H9 (cell line): ENCODE data around the gene C1orf116. TPM values are rescaled to one million over a fixed set of nuclear protein-coding genes. Genes with fewer than 3 reads are reported as not detected.

ENCODE experiments used
- DNase-seq: peaks from one replicate; pipeline ENCODE4 v3.0.0-alpha.2; 2017
- H2AFZ ChIP-seq: one replicate; pipeline ENCODE4 v1.6.1; 2013; ENCODE audit warnings: mild to moderate bottlenecking, low read length, control low read depth, moderate library complexity
- H2AK5ac ChIP-seq: 2 replicates; pipeline ENCODE4 v1.6.1; 2013; ENCODE audit warnings: low read length, control low read depth, mixed read lengths; ENCODE audit not compliant: insufficient read length
- H2BK120ac ChIP-seq: one replicate; pipeline ENCODE4 v1.6.1; 2013; ENCODE audit warnings: low read depth, mild to moderate bottlenecking, low read length, control low read depth, inconsistent platforms; ENCODE audit not compliant: poor library complexity, severe bottlenecking
- H2BK12ac ChIP-seq: 2 replicates; pipeline ENCODE4 v1.6.1; 2013; ENCODE audit warnings: low read length, control low read depth, mixed read lengths, low read depth; ENCODE audit not compliant: insufficient read length
- H2BK15ac ChIP-seq: 2 replicates; pipeline ENCODE4 v1.6.1; 2013; ENCODE audit warnings: low read depth, low read length, control low read depth
- H2BK20ac ChIP-seq: one replicate; pipeline ENCODE4 v1.6.1; 2013; ENCODE audit warnings: low read depth, mild to moderate bottlenecking, low read length, control low read depth, inconsistent platforms; ENCODE audit not compliant: poor library complexity, severe bottlenecking
- H2BK5ac ChIP-seq: 2 replicates; pipeline ENCODE4 v1.6.1; 2013; ENCODE audit warnings: low read length, control low read depth, mixed read lengths; ENCODE audit not compliant: insufficient read length
- H3K14ac ChIP-seq: 2 replicates; pipeline ENCODE4 v1.6.1; 2013; ENCODE audit warnings: low read length, control low read depth; ENCODE audit not compliant: insufficient read depth
- H3K18ac ChIP-seq: 2 replicates; pipeline ENCODE4 v1.6.1; 2013; ENCODE audit warnings: low read depth, mild to moderate bottlenecking, mixed read lengths, low read length, control low read depth; ENCODE audit not compliant: insufficient read length
- H3K23ac ChIP-seq: 2 replicates; pipeline ENCODE4 v1.6.1; 2013; ENCODE audit warnings: low read length, control low read depth, mixed read lengths, low read depth; ENCODE audit not compliant: insufficient read length
- H3K23me2 ChIP-seq: 2 replicates; pipeline ENCODE4 v1.6.1; 2013; ENCODE audit warnings: low read depth, mild to moderate bottlenecking, mixed read lengths, low read length, control low read depth; ENCODE audit not compliant: insufficient read length, poor library complexity, severe bottlenecking
- H3K27ac ChIP-seq: 2 replicates; pipeline ENCODE4 v1.5.1; 2013; ENCODE audit warnings: low read length, control low read depth, mixed read lengths, low read depth; ENCODE audit not compliant: insufficient read length
- H3K27me3 ChIP-seq: 2 replicates; pipeline ENCODE4 v1.6.1; 2013; ENCODE audit warnings: low read length, control low read depth, inconsistent platforms; ENCODE audit not compliant: insufficient read depth
- H3K4ac ChIP-seq: 2 replicates; pipeline ENCODE4 v1.6.1; 2013; ENCODE audit warnings: low read depth, mild to moderate bottlenecking, control low read depth, inconsistent platforms, low read length, moderate library complexity
- H3K4me1 ChIP-seq: 2 replicates; pipeline ENCODE4 v1.6.1; 2013; ENCODE audit warnings: low read length, control low read depth, inconsistent platforms; ENCODE audit not compliant: insufficient read depth
- H3K4me2 ChIP-seq: 2 replicates; pipeline ENCODE4 v1.6.1; 2013; ENCODE audit warnings: low read length, control low read depth, mixed read lengths; ENCODE audit not compliant: insufficient read length, insufficient read depth
- H3K56ac ChIP-seq: 2 replicates; pipeline ENCODE4 v1.6.1; 2013; ENCODE audit warnings: low read depth, mild to moderate bottlenecking, mixed read lengths, low read length, control low read depth; ENCODE audit not compliant: insufficient read length
- H3K79me1 ChIP-seq: 2 replicates; pipeline ENCODE4 v1.6.1; 2013; ENCODE audit warnings: low read depth, mild to moderate bottlenecking, moderate library complexity, low read length, control low read depth, inconsistent platforms; ENCODE audit not compliant: insufficient read depth, poor library complexity, severe bottlenecking
- H3K79me2 ChIP-seq: 2 replicates; pipeline ENCODE4 v1.6.1; 2013; ENCODE audit warnings: low read length, control low read depth, inconsistent platforms; ENCODE audit not compliant: insufficient read depth
- H3K9ac ChIP-seq: 2 replicates; pipeline ENCODE4 v1.6.1; 2013; ENCODE audit warnings: low read length, control low read depth, mixed read lengths; ENCODE audit not compliant: insufficient read length; ENCODE audit errors: extremely low read depth
- H3K9me3 ChIP-seq: one replicate; pipeline ENCODE4 v1.6.1; 2013; ENCODE audit warnings: low read depth, low read length, inconsistent platforms; ENCODE audit not compliant: control insufficient read depth
- H3T11ph ChIP-seq: one replicate; pipeline ENCODE4 v1.6.1; 2013; ENCODE audit warnings: mild to moderate bottlenecking, low read length, control low read depth, inconsistent platforms
- H4K20me1 ChIP-seq: one replicate; pipeline ENCODE4 v1.6.1; 2013; ENCODE audit not compliant: control insufficient read depth, insufficient read length, insufficient read depth
- H4K5ac ChIP-seq: 2 replicates; pipeline ENCODE4 v1.6.1; 2013; ENCODE audit warnings: low read depth, mild to moderate bottlenecking, mixed read lengths, low read length, control low read depth; ENCODE audit not compliant: insufficient read length
- H4K8ac ChIP-seq: replicated peaks from 2 replicates; pipeline ENCODE4 v1.6.1; 2013; ENCODE audit warnings: low read length, control low read depth, mixed read lengths, low read depth; ENCODE audit not compliant: insufficient read length
- H4K91ac ChIP-seq: 2 replicates; pipeline ENCODE4 v1.6.1; 2013; ENCODE audit warnings: low read depth, mild to moderate bottlenecking, moderate library complexity, mixed read lengths, low read length, control low read depth; ENCODE audit not compliant: insufficient read length
- H3K27ac Mint-ChIP-seq, 3 experiments: 2 replicates in 2 of 3; 3 replicates in 1 of 3; pipeline ENCODE4 v1.8.0; 2020 to 2021; ENCODE audit warnings: mixed read lengths in 3 of 3, mild to moderate bottlenecking in 1 of 3, moderate library complexity in 1 of 3
- H3K27me3 Mint-ChIP-seq: 2 replicates; pipeline ENCODE4 v1.8.0; 2021; ENCODE audit warnings: low read depth, mild to moderate bottlenecking, moderate library complexity, mixed read lengths
- H3K36me3 Mint-ChIP-seq, 3 experiments: 2 replicates in 2 of 3; 3 replicates in 1 of 3; pipeline ENCODE4 v1.8.0; 2020 to 2021; ENCODE audit warnings: low read depth in 3 of 3, mixed read lengths in 3 of 3; ENCODE audit not compliant: insufficient read depth in 1 of 3
- H3K4me1 Mint-ChIP-seq, 2 experiments: 2 replicates each; pipeline ENCODE4 v1.8.0; 2020; ENCODE audit warnings: mixed read lengths in 2 of 2
- H3K4me3 Mint-ChIP-seq, 2 experiments: 2 replicates in 1 of 2; 3 replicates in 1 of 2; pipeline ENCODE4 v1.8.0; 2020 to 2021; ENCODE audit warnings: mild to moderate bottlenecking in 2 of 2, mixed read lengths in 2 of 2, moderate library complexity in 1 of 2
- H3K9me3 Mint-ChIP-seq, 2 experiments: 2 replicates in 1 of 2; 3 replicates in 1 of 2; pipeline ENCODE4 v1.8.0; 2020; ENCODE audit warnings: mild to moderate bottlenecking in 2 of 2, mixed read lengths in 2 of 2, moderate library complexity in 1 of 2
- WGBS: extraction: QIAGEN DNeasy Blood & Tissue Kit; methylation state at CpG from one replicate; pipeline ENCODE4 v1.1.7; 2013; ENCODE audit warnings: missing lambda C conversion rate, low lambda C conversion rate, mixed read lengths; ENCODE audit not compliant: insufficient read length; ENCODE audit errors: extremely low coverage; 5-methylcytosine and 5-hydroxymethylcytosine counted together
- total RNA-seq: library from RNA; stranded (reverse); gene quantifications from 2 replicates; pipeline ENCODE4 v1.2.1, GENCODE V29; 2021
- TF ChIP-seq, protein P1 (sequence below): fragments of 200-600 bp; sonication (generic); conservative IDR thresholded peaks from 3 replicates; pipeline ENCODE4 v1.8.0; 2021; ENCODE audit warnings: antibody characterized with exemption, mild to moderate bottlenecking

The C1orf116 gene
- total RNA-seq, 1 experiment from 2014 or later = 0.48 TPM

DNA sequence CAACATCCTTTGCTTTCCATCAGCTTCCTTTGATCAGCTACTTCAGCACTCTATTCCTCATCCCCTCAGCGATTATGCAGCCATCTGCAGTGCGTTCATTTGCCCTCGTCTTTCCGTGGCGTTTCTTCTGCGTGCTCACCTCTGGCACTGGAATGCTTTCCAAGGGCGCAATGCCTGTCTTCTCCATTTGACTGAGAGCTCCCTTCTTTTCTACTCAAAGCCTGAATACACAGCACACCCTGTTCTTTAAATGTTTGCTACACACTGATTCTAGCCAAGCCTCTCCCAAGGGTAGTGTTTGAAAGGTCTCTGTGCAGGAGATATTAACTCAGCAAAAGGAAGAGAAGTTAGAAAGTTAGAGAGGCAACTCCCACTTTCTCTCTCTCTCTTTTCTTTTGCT, 22.6 kb downstream of the C1orf116 start:
- H3K9ac ChIP-seq = no peak overlapping the region
- H2BK120ac ChIP-seq = no peak overlapping the region
- WGBS = no CpG with 5 or more reads among the region's 7 CpGs
- H2BK20ac ChIP-seq = no peak overlapping the region
- no peak overlapping the region for H3K27ac Mint-ChIP-seq
- no peak overlapping the region for H2BK5ac ChIP-seq
- H3K79me2 ChIP-seq = no peaks in the 10 kb centered on the region
- no peaks in the 10 kb centered on the region for H3K4me1 ChIP-seq
- TF ChIP-seq, protein P1, sequence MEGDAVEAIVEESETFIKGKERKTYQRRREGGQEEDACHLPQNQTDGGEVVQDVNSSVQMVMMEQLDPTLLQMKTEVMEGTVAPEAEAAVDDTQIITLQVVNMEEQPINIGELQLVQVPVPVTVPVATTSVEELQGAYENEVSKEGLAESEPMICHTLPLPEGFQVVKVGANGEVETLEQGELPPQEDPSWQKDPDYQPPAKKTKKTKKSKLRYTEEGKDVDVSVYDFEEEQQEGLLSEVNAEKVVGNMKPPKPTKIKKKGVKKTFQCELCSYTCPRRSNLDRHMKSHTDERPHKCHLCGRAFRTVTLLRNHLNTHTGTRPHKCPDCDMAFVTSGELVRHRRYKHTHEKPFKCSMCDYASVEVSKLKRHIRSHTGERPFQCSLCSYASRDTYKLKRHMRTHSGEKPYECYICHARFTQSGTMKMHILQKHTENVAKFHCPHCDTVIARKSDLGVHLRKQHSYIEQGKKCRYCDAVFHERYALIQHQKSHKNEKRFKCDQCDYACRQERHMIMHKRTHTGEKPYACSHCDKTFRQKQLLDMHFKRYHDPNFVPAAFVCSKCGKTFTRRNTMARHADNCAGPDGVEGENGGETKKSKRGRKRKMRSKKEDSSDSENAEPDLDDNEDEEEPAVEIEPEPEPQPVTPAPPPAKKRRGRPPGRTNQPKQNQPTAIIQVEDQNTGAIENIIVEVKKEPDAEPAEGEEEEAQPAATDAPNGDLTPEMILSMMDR = no peak
- no peak overlapping the region; a peak in 1 of 5 replicates for H3K4me3 Mint-ChIP-seq
- H3K79me1 ChIP-seq = no peaks in the 10 kb centered on the region
- no peak overlapping the region for H3T11ph ChIP-seq
- DNase-seq = no peak
- no peak overlapping the region for H3K56ac ChIP-seq
- no peaks in the 10 kb centered on the region for H3K9me3 ChIP-seq
- no peak overlapping the region for H4K5ac ChIP-seq
- no peaks in the 10 kb centered on the region for H3K27me3 ChIP-seq
- H3K23me2 ChIP-seq = no peaks in the 10 kb centered on the region
- H2BK12ac ChIP-seq = no peak overlapping the region
- no peaks in the 10 kb centered on the region for H3K9me3 Mint-ChIP-seq
- no peak overlapping the region for H3K4me2 ChIP-seq
- H3K27me3 Mint-ChIP-seq = peaks cover 25% of the 10 kb centered on the region
- no peak overlapping the region for H3K14ac ChIP-seq
- no peaks in the 10 kb centered on the region for H4K20me1 ChIP-seq
- no peak overlapping the region for H2AK5ac ChIP-seq
- H4K91ac ChIP-seq = no peak overlapping the region
- H4K8ac ChIP-seq = no peak overlapping the region
- no peak overlapping the region for H3K18ac ChIP-seq
- H2BK15ac ChIP-seq = no peak overlapping the region
- H3K27ac ChIP-seq = no peak overlapping the region
- H3K4ac ChIP-seq = no peak overlapping the region
- H2AFZ ChIP-seq = no peak overlapping the region
- H3K23ac ChIP-seq = no peak overlapping the region
- no peaks in the 10 kb centered on the region for H3K36me3 Mint-ChIP-seq
- H3K4me1 Mint-ChIP-seq = peaks cover 6 to 11% of the 10 kb centered on the region in 2 experiments
